Right lobe of liver (tissue), 4 donors: ENCODE measurements around the gene ALPK3.

ENCODE experiments used
- POLR2A ChIP-seq: fragments of 450-650 bp; IDR thresholded peaks from one replicate; pipeline ENCODE4 v1.6.1; 2017; ENCODE audit warnings: antibody characterized with exemption, mild to moderate bottlenecking
- TF ChIP-seq, protein P1 (sequence below), 4 donors: fragments of 200-600 bp in 3 of 4; fragments of 450-650 bp in 1 of 4; IDR thresholded peaks; one replicate each; pipeline versions ENCODE4 v1.5.1 to v1.8.0; 2016 to 2022; ENCODE audit warnings: antibody characterized with exemption in 4 of 4, mild to moderate bottlenecking in 2 of 4
- donor health status: DM: no; HTN: no; CAD: no.
- donor health status: DM: no; HTN: no; CAD: no.
- donor health status: DM: no; HTN: yes; CAD: no.

DNA sequence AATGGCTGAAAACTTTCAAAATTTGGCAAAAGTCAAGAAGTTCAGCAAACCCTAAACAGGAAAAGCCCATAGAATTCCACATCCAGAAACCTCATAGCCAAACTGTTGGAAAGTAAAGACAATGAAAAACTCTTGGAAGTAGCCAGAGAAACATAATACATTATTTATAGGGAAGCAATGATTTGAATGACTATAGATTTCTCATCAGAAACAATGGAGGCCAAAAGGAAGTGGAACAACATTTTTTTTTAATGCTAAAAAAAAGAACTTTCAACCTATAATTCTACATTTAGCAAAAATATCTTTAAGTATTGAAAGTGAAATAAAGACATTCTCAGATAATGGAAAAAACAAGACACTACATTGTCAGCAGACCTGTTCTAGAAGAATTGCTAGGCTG lies 30.2 kb downstream of the ALPK3 start:
- TF ChIP-seq, protein P1, sequence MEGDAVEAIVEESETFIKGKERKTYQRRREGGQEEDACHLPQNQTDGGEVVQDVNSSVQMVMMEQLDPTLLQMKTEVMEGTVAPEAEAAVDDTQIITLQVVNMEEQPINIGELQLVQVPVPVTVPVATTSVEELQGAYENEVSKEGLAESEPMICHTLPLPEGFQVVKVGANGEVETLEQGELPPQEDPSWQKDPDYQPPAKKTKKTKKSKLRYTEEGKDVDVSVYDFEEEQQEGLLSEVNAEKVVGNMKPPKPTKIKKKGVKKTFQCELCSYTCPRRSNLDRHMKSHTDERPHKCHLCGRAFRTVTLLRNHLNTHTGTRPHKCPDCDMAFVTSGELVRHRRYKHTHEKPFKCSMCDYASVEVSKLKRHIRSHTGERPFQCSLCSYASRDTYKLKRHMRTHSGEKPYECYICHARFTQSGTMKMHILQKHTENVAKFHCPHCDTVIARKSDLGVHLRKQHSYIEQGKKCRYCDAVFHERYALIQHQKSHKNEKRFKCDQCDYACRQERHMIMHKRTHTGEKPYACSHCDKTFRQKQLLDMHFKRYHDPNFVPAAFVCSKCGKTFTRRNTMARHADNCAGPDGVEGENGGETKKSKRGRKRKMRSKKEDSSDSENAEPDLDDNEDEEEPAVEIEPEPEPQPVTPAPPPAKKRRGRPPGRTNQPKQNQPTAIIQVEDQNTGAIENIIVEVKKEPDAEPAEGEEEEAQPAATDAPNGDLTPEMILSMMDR (IDR thresholded peaks at IDR 0.05) = no peak
- TF ChIP-seq POLR2A = no peak
